Measurements from ENCODE around the gene USH1C.

DNA sequence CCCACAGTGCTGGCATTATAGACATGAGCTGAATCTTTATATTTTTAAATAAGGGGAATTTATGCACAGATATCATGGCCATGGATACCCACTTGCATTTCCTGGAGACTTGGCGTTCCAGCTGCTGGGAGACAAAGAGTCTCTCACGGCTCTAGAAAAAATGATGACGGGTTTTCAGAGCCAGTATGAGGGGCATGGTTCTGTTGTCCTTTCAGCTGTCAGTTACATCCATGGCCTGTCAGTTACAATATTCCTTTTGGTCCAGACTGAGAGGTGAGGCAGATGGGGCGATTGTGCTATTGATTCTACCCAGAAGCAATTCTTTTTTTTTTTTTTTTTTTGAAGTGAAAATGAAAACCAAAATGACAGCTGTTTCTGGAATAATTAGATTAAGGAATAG, 29.7 kb downstream of the USH1C start:
- TF ChIP-seq, protein P1, sequence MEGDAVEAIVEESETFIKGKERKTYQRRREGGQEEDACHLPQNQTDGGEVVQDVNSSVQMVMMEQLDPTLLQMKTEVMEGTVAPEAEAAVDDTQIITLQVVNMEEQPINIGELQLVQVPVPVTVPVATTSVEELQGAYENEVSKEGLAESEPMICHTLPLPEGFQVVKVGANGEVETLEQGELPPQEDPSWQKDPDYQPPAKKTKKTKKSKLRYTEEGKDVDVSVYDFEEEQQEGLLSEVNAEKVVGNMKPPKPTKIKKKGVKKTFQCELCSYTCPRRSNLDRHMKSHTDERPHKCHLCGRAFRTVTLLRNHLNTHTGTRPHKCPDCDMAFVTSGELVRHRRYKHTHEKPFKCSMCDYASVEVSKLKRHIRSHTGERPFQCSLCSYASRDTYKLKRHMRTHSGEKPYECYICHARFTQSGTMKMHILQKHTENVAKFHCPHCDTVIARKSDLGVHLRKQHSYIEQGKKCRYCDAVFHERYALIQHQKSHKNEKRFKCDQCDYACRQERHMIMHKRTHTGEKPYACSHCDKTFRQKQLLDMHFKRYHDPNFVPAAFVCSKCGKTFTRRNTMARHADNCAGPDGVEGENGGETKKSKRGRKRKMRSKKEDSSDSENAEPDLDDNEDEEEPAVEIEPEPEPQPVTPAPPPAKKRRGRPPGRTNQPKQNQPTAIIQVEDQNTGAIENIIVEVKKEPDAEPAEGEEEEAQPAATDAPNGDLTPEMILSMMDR (IDR thresholded peaks at IDR 0.05), result no peak
- no peak for TF ChIP-seq POLR2A (IDR thresholded peaks at IDR 0.05)

Data from body of pancreas (tissue), 4 donors.